ENCODE results near the gene UNC119B. TPM values are rescaled to one million over a fixed set of nuclear protein-coding genes. Genes with fewer than 3 reads are reported as not detected.
"Not testable (repeated sequence)": the region's sequence is repeated elsewhere in the genome, so short reads cannot be mapped to it uniquely, and the experiment has no call there.

UNC119B gene
- 7.8 and 9.3 TPM in 2 replicates for total RNA-seq
- polyA plus RNA-seq (2012) = 20.8 TPM

- DNase-seq (ENCODE audit: low read depth) = peak; percentile 71
Measured at GRCh38 chr12:120710031-120710804, at the start of gene UNC119B. TSS of gene UNC119B (plus strand) at chr12:120710458. CDS start at chr12:120710475, 17 bp downstream.

GRCh38 chr12:120661432-120661831 lies 48.8 kb upstream of the UNC119B start:
- DNase-seq (ENCODE audit: low read depth) = no peak

GRCh38 chr12:120662879-120663278 lies 47.4 kb upstream of the UNC119B start:
- DNase-seq (ENCODE audit: low read depth) = no peak

GRCh38 chr12:120663741-120664140 lies 46.5 kb upstream of the UNC119B start:
- DNase-seq (ENCODE audit: low read depth) = no peak

- DNase-seq (ENCODE audit: low read depth) = no peak
Measured at GRCh38 chr12:120666571-120667390, 43.5 kb upstream of the UNC119B start.

GRCh38 chr12:120668091-120668867 lies 42.0 kb upstream of the UNC119B start:
- no peak for DNase-seq (ENCODE audit: low read depth)

- DNase-seq (ENCODE audit: low read depth) = peak; percentile 43
Measured at GRCh38 chr12:120668868-120669840, 41.1 kb upstream of the UNC119B start.

- not testable (repeated sequence) for DNase-seq (ENCODE audit: low read depth)
Measured at GRCh38 chr12:120670237-120670636, 40.0 kb upstream of the UNC119B start.

- DNase-seq (ENCODE audit: low read depth) = no peak
Measured at GRCh38 chr12:120670667-120671066, 39.6 kb upstream of the UNC119B start.

GRCh38 chr12:120674097-120674636 lies 36.1 kb upstream of the UNC119B start:
- no peak for DNase-seq (ENCODE audit: low read depth)

- no peak for DNase-seq (ENCODE audit: low read depth)
Measured at GRCh38 chr12:120677765-120678473, 32.3 kb upstream of the UNC119B start.

- no peak for DNase-seq (ENCODE audit: low read depth)
Measured at GRCh38 chr12:120678572-120678971, 31.7 kb upstream of the UNC119B start.

GRCh38 chr12:120680165-120680738 lies 30.0 kb upstream of the UNC119B start:
- no peak for DNase-seq (ENCODE audit: low read depth)

- no peak for DNase-seq (ENCODE audit: low read depth)
Measured at GRCh38 chr12:120684523-120684932, 25.7 kb upstream of the UNC119B start.

GRCh38 chr12:120685522-120685921 lies 24.7 kb upstream of the UNC119B start:
- DNase-seq (ENCODE audit: low read depth) = no peak

- DNase-seq (ENCODE audit: low read depth) = peak; percentile 98
Measured at GRCh38 chr12:120686151-120686689, 24.0 kb upstream of the UNC119B start.

GRCh38 chr12:120686690-120687577 lies 23.3 kb upstream of the UNC119B start, which contains the start of gene MLEC:
TSS of gene MLEC (plus strand) at chr12:120687149. CDS start at chr12:120687297, 148 bp downstream.
- peak; percentile 98 for DNase-seq (ENCODE audit: low read depth)

All from myocyte (in vitro differentiated cells).